ENCODE results near the gene RRP8. TPM values are rescaled to one million over a fixed set of nuclear protein-coding genes. Genes with fewer than 3 reads are reported as not detected.
A peak's percentile ranks its signal among the peaks of the same experiment; 100 is the strongest.

RRP8 gene
- total and polyA plus RNA-seq, 10 of the 15 experiments (the other 5 are each of a cell fraction or from before 2014, with no cell fraction given), result 4.7 to 51.2 (median 23.9) TPM

- TF ChIP-seq ZBTB11 (CRISPR knock-in tag; IDR thresholded peaks at IDR 0.05) (0 out of 2 replicates have a peak, but pooled peaks have one; percentile 42), CREM (IDR thresholded peaks at IDR 0.05; ENCODE audit: low read depth) (no peak), ZNF217 (IDR thresholded peaks at IDR 0.05) (peak; percentile 51; the same call in 1 of the 2 replicates), ZNF622 (IDR thresholded peaks at IDR 0.05) (no peak), RUNX3 (IDR thresholded peaks at IDR 0.05; ENCODE audit: low read length) (no peak), GATAD2B (conservative IDR thresholded peaks at IDR 0.05; ENCODE audit: low read depth) (0 out of 2 replicates have a peak, but pooled peaks have one; percentile 75), ZSCAN29 (IDR thresholded peaks at IDR 0.05) (peak; percentile 71; the same call in 1 of the 2 replicates), NR2C1 (IDR thresholded peaks at IDR 0.05) (peak; percentile 42), ZZZ3 (IDR thresholded peaks at IDR 0.05; ENCODE audit: control insufficient read depth, insufficient read length, low read depth) (no peak), MEF2B (IDR thresholded peaks at IDR 0.05; ENCODE audit: partially characterized antibody, poor library complexity, severe bottlenecking) (no peak), NKRF (conservative IDR thresholded peaks at IDR 0.05) (peak; percentile 88), KDM1A (IDR thresholded peaks at IDR 0.05; ENCODE audit: borderline replicate concordance) (no peak)
These were observed 8.5 kb upstream of the RRP8 start (continued) for GRCh38 chr11:6611963-6612212.

All from GM12878 (cell line).